NCI-H187 (cell line): Measurements from ENCODE around the gene ABHD16B.
A peak's percentile ranks its signal among the peaks of the same experiment; 100 is the strongest.
"Not testable (repeated sequence)": the region's sequence is repeated elsewhere in the genome, so short reads cannot be mapped to it uniquely, and the experiment has no call there.

Source experiments
- DNase-seq, 2 experiments: peaks; one replicate each; lab custom pipeline; 2025; lab: John Stamatoyannopoulos, UW

Gene ABHD16B

GRCh38 chr20:63855363-63856097, 5.8 kb upstream of the ABHD16B start:
- DNase-seq = no peak

DNA sequence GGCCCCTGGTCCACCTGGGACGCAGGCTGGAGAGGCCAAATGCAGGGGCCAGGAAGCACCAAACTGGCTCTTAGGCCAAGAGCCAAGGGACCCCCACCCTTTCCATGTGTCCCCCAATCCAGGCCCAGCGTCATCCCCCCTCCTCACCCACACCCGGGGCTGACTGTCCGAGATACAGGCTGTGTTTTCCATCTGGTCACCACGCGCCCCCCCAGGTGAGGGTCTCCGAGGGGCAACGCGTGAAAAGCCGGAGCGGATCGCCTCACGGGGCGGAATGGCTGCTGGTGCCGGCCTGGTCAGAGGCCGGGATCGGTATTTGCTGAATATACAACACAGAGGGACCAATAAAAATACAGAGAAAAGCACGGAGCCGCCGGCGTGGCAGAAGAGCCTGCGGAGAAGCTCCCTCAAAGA, 5.2 kb upstream of the ABHD16B start:
- DNase-seq = no peak

GRCh38 chr20:63857764-63858392, 3.4 kb upstream of the ABHD16B start:
- DNase-seq = no peak

GRCh38 chr20:63858393-63859165, 2.7 kb upstream of the ABHD16B start:
- DNase-seq = no peak

- no peak for DNase-seq
Observed at GRCh38 chr20:63859166-63859699, 2.1 kb upstream of the ABHD16B start.

DNA sequence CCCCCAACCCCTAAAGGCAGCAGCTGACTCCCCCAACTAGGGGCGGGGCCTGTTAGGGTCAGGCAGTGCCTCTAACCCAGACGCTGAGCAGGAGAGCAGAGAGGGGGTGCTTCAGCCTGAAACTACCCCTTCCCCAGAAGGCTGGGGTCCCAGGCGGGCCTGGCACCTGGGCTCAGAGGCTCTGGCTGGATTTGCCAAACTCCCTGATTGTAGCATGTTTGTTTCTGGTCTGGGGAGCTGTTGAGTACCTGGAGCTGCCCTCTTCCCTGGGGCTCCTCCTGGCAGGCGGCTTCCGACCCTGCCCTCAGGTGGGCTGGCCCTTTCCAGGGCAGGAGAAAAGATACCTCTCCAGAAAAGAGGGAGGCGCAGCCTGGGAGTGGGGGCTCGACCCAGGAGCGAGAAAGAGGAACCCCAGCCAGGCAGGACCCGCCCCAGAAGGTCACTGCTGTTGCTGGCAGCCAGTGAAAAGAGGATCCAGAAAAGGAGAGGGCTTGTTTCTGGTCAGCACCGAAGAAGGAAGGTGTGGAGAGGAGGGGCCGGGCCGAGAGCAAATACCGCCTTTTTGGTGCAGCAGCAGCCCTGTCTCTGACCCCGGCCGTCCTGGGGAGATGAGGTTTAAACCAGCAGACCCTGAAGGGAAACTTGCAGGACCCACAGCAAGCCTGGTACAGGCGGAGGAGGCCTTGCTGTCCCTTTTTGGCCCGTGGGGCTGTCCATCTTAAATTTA, 810 bp upstream of the ABHD16B start:
- DNase-seq = no peak

DNA sequence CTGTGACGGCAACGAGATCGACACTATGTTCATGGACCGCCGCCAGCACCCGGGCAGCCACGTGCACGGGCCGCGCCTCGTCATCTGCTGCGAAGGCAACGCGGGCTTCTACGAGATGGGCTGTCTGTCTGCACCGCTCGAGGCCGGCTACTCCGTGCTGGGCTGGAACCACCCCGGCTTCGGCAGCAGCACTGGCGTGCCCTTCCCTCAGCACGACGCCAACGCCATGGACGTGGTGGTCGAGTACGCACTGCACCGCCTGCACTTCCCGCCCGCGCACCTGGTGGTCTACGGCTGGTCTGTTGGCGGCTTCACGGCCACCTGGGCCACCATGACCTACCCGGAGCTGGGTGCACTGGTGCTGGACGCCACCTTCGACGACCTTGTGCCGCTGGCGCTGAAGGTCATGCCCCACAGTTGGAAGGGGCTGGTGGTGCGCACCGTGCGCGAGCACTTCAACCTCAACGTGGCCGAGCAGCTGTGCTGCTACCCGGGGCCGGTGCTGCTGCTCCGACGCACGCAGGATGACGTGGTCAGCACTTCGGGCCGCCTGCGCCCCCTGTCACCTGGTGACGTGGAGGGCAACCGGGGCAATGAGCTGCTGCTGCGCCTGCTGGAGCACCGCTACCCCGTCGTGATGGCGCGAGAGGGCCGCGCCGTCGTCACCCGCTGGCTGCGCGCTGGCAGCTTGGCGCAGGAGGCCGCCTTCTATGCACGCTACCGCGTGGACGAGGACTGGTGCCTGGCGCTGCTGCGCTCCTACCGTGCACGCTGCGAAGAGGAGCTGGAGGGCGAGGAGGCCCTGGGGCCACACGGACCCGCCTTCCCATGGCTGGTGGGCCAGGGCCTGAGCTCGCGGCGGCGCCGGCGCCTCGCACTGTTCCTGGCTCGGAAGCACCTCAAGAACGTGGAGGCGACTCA, 943 bp downstream of the ABHD16B start:
- no peak for DNase-seq

DNA sequence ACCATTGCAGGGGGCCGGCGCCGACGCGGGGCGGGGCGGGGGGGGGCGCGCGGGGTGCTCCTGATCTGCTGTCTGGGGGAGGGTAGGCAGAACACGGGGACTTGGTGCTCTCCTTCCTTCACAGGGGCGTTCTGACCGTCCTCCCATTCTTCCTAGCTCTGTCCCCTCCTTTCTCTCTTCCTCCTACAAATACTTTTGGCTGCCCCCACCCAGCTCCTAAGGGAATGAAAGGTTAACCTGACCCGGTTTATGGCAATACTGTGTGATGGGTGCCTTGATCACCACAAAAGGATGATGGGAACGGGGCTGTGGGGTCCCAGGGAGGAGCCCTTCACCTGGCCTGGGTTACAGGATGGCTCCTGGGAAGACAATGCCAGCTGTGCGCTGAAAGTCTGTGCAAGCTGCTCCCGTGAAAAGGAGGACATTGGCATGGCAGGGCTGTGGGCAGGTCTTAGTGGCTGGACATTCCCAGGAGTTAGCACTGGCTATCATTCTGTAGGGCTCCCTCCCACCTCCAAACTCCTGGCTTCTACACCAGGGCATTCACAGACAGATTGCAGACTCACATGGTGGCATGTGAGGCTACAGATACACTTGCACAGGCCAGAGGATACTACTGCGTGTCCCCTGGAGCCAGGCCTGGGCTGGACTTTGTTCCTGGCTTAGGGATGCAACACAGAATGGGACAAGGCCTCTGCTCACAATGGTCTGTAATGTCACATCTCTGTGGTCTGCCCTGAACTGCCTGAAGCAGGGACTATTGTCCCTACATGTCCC, 1.9 kb downstream of the ABHD16B start:
- no peak for DNase-seq

DNA sequence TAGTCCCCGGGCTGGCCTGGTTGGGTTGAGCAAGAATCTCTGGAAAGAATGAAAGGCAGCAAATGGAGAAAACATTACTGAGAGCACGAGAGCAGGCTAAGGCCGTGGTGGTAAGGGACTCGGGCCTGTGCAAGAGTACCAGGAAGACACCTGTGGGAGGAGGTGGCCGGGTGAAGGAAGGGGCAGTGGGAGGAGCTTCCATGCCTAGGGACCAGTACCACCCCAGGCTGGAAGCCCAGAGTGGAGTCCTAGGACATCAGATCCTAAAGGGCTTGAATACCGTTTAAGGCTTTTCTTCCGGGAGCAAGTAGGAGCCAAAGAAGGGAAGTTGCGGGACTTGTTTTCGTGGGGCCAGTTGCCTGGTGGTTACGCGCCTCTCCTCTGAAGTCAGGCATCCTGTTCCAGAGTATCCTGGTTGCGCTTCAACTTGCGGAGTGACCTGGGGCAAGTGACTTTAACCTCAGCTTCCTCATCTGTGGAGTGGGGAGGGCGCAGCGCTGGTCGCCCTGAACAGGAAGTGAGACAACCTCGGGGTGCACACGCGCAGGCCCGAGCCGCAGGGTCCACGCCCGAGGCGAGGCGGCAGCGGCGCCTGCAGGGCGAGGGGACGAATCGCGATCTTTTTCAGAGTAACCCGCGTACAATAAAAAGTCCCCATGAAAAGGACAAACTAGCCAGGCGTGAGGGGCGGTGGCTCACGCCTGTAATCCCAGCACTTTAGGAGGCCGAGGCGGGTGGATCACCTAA, 2.7 kb downstream of the ABHD16B start:
- peak; percentile 58 to 65 for DNase-seq

GRCh38 chr20:63864545-63864977, 3.3 kb downstream of the ABHD16B start:
- DNase-seq = no peak

DNA sequence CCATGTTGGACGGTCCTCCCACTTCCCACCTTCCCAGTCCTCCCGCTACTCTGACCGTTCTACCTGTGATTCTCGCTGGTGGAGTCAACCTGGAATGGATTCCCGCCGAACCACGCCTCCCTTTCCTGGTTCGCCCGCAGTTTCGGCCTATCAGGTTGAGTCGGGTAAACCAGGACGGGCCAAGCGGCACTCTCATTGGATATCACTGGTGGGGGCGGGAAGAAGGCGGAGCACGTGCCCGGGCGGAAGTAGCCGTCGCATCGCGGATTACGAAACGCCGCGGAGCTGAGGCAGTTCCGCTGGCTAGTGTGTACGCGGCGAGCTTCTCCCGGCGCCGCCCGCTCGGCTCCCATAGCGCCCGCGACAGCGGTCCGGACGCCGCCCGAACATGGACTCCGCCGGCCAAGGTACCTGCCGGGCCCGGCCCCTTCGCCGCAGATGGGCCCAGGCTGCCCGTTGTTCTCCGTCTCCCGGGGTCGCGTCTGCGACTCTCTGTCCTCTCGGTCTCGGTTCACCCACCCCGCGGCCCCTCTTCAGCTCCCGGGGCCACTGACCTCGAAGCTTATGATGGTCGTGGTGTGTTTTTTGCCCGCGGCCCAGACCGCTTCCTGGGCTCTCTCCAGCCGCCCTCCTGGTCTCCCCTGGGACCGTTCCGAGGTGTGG, 3.8 kb downstream of the ABHD16B start, which contains the start of gene TPD52L2:
TPD52L2 (plus strand) TSS at position 293 of the 663 bp plus-strand sequence; CDS start at position 389, 96 bp downstream.
- DNase-seq = peak; percentile 97 to 99

DNA sequence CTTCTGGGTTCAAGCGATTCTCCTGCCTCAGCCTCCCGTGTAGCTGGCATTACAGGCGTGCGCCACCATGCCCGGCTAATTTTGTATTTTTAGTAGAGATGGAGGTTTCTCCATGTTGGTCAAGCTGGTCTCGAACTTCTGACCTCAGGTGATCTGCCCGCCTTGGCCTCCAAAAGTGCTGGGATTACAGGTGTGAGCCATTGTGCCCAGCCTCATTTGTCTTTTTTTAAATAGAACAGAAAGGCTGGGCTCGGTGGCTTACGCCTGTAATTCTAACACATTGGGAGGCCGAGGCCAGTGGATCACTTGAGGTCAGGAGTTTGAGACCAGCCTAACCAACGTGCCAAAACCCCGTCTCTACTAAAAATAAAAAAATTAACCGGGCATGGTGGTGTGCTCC, 5.7 kb downstream of the ABHD16B start:
- not testable (repeated sequence) for DNase-seq

DNA sequence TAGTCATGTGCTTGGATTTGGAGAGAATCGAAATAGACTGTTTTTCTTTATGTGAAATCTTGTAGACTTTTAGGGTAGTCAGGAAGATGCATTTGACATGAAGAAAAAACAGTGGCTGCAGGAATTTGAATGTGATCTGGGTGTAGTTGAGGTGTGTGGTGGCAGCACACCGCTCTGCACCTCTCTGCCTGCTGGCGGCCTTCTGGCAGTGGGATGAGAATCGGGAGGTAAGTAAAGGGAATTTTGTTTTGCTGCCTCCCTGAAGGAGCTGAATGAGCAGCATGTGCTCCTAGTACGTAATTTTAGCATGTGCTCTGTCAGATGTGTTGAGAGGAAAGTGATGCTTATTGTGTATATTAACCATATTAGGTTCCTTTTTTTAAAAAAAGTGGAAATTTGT, 7.0 kb downstream of the ABHD16B start:
- no peak for DNase-seq

DNA sequence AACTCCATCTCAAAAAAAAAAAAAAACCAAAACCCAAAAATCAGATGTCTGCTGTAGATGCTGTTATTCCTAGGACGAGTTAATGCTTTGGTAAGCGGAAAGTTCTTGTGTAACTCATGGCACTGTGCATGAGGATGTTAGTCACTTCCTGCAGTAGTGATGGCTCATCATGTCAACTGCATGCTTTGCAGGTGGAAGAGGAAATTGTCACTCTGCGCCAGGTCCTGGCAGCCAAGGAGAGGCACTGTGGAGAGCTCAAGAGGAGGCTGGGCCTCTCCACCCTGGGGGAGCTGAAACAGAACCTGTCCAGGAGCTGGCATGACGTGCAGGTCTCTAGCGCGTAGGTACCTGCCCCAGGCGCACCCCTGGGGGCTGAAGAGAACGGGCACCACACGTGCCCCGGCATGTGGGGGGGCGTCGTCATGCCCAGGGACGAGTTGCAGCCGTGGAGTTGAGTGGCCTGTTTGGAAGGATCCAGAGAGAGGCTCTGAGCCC, 12.2 kb downstream of the ABHD16B start:
- no peak for DNase-seq

DNA sequence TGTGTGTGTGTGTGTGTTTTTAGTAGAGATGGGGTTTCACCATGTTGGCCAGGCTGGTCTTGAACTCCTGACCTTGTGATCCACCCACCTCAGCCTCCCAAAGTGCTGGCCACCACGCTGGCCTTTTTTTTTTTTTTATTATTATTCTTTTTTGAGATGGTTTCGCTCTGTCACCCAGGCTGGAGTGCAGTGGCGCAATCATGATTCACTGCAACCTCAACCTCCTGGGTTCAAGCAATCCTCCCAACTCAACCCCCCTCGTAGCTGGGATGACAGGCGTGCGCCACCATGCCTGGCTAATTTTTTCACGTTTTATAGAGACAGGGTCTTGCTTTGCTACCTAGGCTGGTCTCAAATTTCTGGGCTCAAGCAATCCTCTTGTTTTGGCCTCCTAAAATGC, 12.9 kb downstream of the ABHD16B start:
- not testable (repeated sequence) for DNase-seq

- no peak for DNase-seq
Observed at GRCh38 chr20:63876489-63877036, 15.3 kb downstream of the ABHD16B start.

GRCh38 chr20:63877755-63878470, 16.6 kb downstream of the ABHD16B start:
- DNase-seq = no peak
